NB4 (cell line): ENCODE measurements around the gene PRMT7.

ENCODE experiments used
- MYC ChIP-seq: IDR thresholded peaks from 2 replicates; pipeline ENCODE4 v1.6.1; 2011; ENCODE audit warnings: low read depth, low read length
- POLR2A ChIP-seq: IDR thresholded peaks from 2 replicates; pipeline ENCODE4 v1.6.1; 2011; ENCODE audit warnings: mild to moderate bottlenecking; ENCODE audit not compliant: insufficient read length; ENCODE audit errors: extremely low read depth
- TF ChIP-seq, protein P1 (sequence below): IDR thresholded peaks from one replicate; pipeline ENCODE4 v1.5.1; 2012; ENCODE audit warnings: low read depth, low read length

DNA sequence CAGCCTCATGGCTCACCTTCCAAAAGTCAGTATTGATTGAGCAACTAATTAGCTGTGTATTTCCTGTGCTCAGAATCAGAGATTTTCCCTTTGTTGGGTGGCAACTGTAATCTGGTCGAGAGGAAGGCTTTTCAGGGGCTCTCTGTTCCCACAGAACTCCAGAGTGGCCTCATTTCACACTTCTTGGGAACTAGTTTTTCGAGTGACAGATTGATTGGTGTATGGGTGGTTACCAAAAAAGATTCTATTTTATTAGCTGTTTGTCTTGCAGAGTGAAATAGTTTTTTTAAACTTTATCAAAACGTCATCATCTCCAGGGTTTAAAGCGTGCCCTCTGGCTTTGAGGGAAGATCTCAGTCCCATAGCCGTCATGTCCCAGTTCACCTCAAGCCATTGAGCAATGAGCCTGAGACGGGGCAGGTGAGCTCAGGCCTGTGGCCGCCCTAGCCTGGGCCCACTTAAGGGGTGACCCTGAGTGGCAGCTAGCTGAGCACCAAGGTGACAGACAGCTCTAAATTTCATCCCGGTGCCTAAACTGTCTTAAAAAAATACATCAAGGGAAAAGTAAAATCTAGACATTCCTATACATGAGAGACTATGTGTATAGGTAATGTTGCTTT is 84.5 kb downstream of the PRMT7 start:
- TF ChIP-seq, protein P1, sequence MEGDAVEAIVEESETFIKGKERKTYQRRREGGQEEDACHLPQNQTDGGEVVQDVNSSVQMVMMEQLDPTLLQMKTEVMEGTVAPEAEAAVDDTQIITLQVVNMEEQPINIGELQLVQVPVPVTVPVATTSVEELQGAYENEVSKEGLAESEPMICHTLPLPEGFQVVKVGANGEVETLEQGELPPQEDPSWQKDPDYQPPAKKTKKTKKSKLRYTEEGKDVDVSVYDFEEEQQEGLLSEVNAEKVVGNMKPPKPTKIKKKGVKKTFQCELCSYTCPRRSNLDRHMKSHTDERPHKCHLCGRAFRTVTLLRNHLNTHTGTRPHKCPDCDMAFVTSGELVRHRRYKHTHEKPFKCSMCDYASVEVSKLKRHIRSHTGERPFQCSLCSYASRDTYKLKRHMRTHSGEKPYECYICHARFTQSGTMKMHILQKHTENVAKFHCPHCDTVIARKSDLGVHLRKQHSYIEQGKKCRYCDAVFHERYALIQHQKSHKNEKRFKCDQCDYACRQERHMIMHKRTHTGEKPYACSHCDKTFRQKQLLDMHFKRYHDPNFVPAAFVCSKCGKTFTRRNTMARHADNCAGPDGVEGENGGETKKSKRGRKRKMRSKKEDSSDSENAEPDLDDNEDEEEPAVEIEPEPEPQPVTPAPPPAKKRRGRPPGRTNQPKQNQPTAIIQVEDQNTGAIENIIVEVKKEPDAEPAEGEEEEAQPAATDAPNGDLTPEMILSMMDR, result no peak
- no peak for TF ChIP-seq POLR2A
- TF ChIP-seq MYC, result no peak
